ELF-1 (cell line): ENCODE results near the gene TCFL5.
A peak's percentile ranks its signal among the peaks of the same experiment; 100 is the strongest.

ENCODE experiments used
- DNase-seq: peaks from one replicate; pipeline ENCODE4 v3.0.0-alpha.2; 2016; ENCODE audit warnings: low read depth, low spot score

TCFL5 gene

DNA sequence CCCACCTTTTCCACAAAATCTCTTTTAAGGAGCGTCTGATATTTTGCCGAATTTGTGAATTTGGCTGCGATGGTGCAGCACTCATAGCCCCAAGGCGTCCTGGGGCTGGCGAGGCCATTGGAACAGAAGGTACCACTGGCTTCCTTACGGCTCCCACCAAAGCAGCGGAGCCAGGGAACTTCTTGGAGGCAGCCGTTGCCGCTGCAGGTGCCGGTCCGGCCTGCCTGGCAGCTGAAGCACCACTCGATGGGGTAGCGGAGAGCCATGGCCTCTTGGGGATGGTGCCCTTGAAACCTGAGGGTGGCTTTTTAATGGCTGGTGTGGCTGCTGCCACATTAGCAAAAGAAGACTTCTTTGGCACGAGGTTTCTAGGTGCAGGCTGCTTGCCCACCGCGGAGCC, 34.9 kb upstream of the TCFL5 start:
- no peak for DNase-seq

DNA sequence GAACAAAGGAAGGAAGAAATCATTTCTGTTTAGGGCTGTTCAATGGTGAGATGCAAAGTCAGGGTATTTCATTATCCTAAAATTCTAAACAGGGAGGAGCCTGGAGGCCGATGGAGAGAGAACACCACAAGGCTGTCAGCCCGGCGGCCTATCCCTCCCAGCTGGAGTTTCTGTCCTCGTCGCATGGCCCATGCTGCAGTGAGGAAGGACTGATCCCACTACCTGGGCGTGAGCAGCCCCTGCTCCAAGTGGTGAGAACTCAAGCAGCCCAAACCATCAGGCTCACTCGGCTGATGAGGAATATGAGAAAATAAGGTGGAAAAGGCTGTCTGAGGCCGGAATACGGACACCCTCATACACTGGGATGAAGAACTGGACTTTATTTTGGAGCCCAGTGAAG, 33.9 kb upstream of the TCFL5 start:
- no peak for DNase-seq

DNA sequence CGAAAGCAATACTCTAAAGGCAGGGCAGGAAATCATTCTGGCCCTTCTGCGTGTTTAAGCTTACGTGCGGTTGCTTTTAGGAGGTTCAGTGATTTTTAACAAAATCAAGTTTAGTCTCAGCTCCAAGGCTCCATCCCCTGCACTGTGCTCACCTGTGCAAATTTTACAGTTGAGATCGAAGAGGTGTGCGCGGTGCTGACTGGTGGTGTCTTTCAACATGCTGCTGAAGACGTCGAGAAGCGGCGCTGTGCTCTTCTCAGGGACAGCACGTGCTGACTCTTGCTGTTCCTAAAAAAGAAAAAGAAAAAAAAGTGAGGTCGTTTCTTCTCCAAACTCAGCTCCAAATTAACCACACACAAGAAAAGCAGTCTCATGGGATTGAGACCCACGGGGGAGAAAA, 32.6 kb upstream of the TCFL5 start:
- no peak for DNase-seq

DNA sequence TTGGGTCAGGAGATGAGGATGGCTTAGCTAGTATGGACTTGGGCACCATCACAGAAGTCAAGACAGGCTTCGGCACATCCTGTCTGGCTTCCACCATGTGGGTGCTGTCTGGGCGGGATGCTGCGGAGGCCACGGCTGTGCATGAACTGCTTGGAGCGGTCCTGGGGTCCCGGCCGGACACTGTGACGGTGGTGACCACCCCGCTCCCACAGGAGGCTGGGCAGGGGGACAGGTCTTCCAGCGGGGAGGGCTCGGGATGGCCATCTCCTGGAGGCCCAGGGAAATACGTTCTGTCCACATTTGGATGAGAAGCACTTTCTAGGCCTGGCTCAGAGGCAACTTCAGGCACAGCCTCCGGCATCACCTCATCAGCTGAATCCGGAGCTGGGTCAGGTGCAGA, 32.1 kb upstream of the TCFL5 start:
- no peak for DNase-seq

DNA sequence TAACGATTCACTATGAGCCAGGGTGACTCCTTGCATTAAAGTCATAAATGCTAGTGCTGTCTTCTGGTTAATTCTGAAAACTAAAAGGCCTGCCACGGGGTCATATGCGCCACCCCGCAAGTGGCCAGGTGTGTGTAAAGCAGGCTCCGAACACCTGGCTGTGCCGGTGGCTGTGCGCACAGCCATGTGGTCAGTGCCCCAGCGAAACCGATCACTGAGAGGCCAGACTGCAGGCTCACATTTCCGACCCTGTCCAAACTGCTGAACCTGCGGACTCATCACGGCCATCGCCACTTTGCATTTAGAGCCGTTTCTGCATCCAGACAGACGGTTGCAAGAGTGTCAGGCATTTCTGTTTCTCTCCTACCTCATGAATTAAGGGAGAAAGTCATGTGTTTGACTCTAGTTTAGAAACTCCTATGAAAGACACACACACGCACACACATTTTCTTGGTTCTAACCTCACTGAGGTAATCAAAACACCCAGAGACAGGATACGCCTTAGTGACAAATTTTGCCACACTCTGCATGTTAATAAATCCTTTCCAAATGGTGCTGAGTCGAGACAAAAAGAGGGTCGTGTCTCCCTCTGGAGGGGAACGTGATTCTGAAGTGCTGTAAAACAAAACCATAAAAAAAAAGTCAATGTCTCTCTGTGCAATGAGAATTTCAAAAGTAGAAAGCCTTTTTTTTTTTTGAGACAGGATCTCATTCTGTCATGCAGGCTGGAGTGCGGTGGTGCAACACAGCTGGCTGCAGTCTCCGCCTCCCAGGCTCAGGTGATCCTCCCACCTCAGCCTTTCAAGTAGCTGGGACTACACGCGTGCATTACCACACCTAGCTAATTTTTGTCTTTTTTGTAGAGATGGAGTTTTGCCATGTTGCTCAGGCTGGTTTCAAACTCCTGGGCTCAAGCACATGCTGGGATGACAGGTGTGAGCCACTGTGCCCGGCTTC, 31.0 kb upstream of the TCFL5 start:
- no peak for DNase-seq

DNA sequence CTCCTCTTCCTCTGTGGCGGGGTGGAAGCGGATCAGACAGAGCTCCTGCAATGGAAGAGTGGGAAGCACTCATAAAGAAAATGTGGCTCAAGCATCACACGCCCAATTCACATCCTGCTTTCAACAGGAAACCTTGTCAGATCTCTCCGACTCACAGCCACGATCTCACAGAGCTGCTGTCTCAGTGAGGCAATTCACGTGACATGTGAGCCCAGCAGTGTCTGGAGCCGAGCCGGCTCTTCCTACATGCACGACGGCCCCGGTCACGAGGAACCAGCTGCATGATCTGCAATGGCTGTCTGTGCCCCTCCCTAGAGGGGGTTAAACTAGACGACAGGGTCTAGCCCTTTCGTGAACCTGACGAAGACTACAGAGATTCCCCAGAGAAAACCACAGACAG, 29.5 kb upstream of the TCFL5 start:
- DNase-seq = no peak

DNA sequence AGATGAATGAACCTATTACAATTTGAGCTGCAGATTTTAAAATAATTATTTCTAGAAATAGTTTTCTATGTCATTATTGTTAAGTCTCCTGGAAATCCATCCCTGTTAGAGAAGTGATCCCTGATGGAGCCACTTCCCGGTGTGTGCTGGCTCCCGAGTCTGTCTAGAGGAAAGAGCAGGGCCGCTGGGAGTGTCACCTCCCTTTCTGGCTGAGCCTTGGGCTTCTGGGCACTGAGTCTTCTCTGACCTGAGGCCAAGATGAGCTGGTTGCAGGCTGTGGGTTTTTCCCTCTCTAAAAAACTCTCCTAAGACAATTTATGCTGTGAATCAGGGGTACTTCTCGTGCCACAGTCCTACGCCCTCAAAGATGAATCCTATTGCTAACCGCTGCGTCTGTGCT, 28.8 kb upstream of the TCFL5 start:
- DNase-seq = no peak

DNA sequence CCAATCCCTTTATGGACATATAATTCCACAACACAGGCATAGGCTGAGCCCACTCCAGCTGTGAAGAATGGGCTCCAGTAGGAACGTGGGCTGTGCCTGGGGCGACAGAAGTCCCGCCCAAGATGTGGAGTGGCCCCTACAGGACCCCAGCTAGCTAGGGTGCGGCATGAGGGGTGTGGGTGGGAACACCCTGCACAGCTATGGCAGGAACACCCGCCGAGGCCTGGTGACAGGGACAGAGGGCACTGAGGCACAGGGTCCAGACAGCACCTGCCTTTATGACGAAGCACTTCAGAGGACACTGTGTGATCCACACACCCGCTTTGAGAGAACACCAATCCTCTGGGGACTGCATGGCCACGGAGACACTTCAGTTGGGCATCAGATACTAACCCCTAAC, 28.2 kb upstream of the TCFL5 start:
- DNase-seq = no peak

DNA sequence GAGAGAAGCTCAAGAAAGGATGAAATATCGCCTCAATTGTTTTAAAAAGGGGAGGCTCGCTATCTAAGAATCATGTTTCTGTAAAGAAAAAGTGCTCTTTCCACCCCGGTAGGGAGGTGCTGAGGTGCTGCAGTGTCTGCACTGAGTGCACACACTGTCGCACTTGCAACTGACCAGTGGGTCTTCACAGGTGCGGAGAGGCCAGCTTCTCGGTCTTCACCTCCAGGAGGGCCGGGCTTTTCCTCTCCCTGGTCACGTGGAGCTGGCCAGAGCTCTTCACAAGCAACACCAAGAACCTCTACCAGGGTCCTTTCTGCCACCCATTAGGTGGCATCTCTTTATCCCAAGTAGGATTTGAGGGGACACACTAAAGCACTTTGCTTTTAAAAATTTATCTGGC, 27.8 kb upstream of the TCFL5 start:
- no peak for DNase-seq

DNA sequence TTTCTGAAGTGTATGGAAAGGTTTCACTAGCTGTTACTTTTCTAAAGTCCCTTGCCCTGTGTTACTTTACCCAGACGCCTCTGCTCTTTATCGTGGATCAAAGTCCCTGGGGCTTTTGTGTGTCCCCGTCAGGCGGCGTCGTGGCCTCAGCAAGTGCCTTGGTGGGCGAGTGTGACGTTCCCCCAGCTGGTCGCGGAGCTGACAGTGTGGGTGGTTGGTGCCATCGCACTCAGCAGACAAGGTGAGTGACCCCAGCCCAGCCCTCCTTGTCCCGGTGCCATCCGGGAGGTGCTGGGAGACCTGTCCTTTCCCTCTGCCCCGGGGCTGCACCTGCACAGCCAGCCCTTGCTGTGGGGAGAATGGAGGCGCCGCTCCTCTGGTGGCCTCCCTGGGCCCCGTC, 27.3 kb upstream of the TCFL5 start:
- DNase-seq = no peak

DNA sequence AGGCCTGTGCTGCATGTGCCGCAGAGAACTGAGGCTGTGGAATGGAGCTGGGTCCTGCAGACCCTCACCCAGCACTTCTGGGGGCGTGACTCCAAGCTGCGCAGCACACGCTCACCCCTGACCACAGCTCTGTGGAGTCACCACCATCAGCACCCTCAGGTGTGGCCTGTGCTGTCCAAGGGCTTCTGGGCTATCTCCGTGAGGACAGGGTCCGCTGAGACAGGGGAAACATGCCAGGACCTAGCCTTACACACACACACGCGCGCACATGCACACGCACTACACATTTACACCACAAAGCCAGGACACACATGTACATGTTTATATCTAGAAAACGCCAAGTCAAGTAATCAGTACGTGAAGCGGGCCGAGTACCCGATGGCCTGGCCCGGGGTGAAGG, 26.8 kb upstream of the TCFL5 start:
- DNase-seq = no peak

DNA sequence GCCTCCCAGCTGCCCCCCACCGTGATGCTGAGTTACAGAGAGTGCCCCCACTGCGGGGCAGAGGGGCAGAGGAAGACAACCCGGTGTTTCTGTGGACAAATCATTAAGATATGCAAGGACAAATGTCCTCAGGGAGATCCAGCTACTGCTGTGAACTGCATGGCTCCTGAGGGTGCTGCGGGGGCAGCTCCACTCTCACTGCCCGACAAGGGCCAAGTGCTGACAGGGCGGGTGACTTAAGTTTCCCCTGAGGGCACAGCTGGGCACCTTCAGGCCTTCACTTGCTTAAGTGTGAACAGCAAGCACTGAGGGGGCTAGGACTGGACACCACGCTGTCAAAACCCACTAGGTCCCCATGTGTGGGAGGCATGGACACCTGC, 26.2 kb upstream of the TCFL5 start:
- no peak for DNase-seq

DNA sequence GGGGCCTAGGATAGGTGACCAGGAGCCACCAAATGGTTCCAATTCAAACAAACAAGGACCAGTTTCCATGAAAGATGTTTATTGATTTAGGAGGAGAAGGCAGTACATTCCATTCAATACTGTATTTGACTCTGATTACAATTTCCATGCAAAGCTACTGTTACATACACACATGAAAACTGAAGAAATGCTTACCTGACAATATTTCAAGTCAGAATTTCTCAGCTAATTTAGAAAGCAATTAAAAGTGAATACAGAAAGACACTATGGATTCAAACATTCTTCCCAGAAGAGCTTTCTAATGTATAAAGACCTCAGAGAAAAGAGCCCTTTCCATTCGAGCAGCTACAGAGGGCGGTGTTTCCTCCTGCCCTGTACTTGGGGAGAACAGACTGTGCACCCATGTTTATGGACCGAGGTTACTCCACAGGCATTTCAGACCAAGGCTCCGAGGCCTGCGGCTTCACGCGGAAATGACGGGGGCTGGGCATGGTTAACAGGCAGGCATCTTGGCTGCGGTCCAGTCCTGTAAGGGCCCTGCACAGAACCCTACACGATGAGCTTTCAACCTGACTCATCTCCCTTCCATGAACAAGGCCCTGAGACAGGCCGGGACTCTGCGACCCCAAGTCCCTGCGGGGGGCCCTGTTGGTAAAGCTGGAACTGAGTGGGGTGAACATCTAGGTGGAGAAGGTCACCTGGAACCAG, 25.7 kb upstream of the TCFL5 start:
- DNase-seq = no peak

DNA sequence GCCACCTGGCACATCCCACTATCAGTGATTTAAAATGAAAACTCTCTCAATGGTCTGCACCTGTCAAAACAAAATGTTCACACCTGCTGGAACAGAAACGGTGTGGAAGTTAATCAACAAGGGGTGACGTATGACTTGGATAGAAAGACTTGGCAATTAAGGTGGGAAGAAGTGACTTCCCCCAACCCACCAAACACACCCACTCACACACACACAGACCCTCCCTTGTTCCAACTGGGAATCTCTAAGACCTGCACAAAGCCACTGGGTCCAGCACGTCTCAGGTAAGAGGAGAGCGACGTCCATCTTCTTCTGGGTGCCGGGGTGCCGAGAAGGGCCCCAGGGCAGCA, 25.1 kb upstream of the TCFL5 start:
- no peak for DNase-seq

DNA sequence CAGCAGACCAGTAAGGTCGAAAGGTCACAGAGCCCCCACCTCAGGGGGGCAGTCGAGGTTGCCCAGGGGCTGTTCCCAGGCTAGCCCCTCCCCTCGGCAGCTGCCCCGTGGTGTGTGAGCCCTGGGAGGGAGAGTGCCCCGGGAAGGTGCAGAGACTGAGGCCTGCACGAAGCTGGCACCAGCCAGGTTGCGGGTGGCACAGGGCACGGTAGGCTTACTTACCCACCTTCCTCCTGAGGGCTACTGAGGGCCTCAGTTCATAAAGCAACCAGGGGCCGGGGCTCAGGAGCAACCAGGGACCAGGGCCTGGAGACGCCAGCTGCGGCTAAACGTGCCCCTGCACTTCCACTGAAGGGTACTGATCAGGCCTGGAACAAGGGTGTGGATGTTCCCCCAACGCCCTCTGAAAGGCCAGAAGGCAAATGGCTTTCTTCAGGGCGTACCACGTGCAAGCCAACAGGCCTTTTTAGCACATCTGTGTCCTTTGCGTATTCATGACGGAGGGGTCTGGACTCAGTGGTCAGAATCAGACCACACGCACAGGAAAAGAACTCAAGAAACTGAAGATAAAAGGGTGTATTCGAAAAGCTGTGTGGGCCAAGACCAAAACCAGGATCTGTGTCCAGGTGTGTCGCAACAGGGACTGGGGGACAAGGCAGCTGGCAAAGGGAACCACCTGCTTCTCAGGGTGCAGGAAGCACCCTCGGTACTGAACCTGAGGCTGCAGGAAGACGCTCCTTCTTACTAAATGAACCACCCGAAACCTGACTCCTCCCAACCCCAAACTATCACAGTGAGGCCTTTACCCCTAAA, 24.5 kb upstream of the TCFL5 start:
- no peak for DNase-seq

DNA sequence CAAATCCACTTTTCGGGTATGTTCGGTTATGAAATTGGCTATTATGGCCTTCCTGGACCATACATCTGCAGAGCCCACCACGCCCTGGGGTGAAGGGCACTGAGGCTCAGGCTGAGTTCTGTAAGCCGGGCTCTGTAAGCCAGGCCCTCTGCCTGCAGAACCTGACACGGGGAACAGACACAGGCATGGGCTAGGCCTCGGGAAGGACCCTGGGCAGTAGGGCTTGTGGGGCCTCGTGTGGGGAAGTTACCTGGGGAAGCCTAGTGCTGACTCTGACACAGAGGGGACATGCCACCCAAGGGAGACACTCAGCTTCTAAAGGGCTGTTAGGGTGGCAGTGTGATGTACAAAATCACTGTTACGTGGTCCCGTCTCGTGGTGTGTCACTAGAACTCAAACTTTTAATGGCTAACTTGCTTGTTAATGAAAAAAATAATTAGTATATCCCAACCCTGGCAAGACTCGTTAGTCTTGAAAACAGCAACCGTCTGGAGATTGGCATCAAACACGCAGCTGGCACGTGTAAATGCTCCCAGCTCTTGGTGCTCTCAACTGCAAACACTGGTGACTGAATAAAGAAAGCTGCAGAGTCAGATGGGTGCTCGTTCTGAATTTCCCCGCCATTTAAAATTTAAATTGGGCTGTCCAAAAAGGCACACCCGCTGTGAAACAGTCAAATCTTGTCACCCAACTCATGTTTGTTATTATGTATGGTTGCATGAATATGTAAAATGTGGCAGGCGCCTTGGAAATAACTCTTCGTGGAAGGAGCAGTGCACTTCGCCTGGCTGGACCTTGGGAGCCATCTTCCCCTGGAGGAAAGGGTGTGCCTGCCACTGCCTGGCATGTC, 23.6 kb upstream of the TCFL5 start:
- peak; percentile 25 for DNase-seq

DNA sequence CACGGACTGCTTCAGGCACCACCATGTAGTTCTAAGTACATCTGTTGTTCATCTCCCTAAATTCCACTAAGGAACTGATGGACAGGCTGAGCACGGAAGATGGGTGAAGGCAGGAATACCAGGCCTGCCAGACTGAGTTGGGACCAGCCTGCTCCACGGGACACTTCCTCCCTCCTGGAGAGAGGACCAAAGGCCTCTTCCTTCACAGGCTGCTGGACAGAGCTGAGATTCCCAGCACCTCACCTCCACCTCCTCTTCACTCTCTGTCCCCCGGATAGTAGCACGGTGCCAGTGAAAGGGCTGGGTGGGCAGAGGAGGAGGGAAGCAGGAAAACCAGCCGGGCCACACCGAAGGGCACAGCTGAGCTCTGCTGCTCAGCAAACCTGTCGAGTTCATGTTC, 22.9 kb upstream of the TCFL5 start:
- no peak for DNase-seq

DNA sequence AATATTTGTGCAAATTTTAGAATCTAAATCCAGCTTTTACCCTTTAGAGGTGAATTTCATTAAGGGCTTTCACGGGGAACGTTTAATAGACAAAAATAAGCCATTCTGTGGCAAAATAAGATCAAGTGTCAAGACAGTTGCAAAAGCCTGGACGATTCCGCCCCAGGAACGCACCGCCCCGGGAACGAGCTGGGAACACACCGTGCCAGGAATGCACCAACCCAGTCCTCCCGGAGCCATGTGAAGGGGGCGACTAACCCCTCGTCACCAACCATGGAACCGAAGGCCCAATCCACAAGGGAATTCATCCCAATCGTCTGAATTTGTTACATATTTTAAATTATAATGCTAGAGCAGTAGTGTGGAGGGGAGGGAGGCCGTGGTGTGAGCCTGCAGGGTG, 20.8 kb upstream of the TCFL5 start:
- DNase-seq = no peak

DNA sequence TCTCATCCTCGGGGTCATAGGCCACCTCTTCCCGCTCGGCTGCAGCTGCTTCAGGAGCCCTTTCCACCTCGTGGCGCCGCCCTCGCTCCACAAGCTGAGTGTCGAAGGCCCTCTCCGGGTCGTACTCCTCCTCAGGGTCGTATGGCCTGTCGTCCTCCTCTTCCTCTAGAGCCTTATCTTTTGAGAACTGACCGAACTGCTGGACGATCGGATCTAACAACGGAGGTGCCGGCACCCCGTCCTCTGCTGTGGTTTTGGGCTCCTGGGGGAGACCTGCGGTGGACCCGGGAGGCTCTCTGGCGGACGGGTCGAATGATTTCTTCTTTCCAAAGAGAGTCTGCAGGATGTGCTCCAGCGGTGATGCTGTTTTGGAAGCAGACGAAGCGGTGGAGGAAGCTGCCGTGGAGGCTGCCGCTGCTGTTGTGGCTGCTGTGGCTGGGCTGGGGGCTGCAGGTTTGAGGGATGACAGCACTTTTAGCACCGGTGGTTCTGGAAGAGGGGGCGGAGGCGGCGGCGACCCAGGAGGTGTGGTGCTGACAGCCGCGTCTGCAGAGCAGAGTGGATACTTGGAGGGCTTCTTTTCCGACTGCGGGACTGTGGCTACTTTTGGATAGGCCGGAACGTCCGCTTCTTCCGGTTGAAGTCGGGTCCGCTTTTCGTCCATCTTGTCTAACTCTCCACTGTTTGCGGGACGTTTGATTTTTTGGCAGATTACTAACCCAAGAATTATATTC, 20.2 kb upstream of the TCFL5 start:
- no peak for DNase-seq

DNA sequence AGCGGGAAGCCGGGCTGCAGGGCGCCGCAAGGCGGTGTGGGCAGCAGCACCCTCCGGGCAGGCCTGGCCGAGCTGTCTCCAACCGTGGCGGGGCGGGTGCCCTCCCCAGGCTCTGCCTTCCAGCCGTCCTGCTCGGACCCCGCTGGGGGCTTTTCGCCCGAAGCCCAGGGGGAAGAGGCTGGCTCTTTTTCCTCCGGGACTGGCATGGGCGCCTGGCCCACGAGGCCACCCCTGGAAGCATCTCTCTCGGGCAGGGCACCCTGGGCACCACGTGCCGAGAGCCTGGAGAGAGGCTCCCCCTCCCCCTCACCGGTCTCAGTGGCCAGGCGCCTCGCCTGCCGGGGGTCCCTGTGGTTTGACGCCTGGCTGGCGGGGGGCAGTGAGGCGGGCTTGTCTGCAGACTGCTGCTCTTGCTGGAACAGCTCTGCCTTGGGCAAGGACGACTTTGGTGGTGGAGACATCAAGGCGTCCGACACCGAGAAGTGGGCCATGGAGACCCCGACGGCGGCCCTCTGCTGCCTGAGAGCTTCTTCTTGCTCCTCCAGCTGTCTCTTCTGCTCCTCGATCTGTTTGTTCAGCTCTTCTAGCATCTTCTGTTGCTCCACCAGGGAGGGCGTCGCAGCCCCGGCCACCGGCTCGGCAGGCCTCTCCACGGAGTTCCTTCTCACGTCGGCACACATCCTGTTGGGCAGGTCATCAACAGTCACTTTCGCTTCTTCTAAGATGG, 19.5 kb upstream of the TCFL5 start:
- no peak for DNase-seq
